Ishikawa (cell line): Measurements from ENCODE around the gene IQSEC3.

Source experiments
- CEBPB ChIP-seq: IDR thresholded peaks from 2 replicates; pipeline ENCODE4 v1.6.1; 2012
- CREB1 ChIP-seq: IDR thresholded peaks from 2 replicates; pipeline ENCODE4 v1.6.1; 2012; ENCODE audit warnings: low read depth
- EGR1 ChIP-seq: IDR thresholded peaks from 2 replicates; pipeline ENCODE4 v1.6.1; 2012
- EP300 ChIP-seq: IDR thresholded peaks from 2 replicates; pipeline ENCODE4 v1.6.1; 2012; ENCODE audit warnings: borderline replicate concordance
- FOXM1 ChIP-seq: IDR thresholded peaks from 2 replicates; pipeline ENCODE4 v1.6.1; 2012; ENCODE audit warnings: low read depth, borderline replicate concordance
- MAX ChIP-seq: IDR thresholded peaks from 2 replicates; pipeline ENCODE4 v1.6.1; 2012
- NFIC ChIP-seq: IDR thresholded peaks from 2 replicates; pipeline ENCODE4 v1.6.1; 2012
- RAD21 ChIP-seq: IDR thresholded peaks from 2 replicates; pipeline ENCODE4 v1.6.1; 2012; ENCODE audit warnings: low read depth
- TAF1 ChIP-seq: IDR thresholded peaks from 2 replicates; pipeline ENCODE4 v1.6.1; 2012; ENCODE audit warnings: low read depth, mild to moderate bottlenecking
- TCF12 ChIP-seq: IDR thresholded peaks from 2 replicates; pipeline ENCODE4 v1.6.1; 2012; ENCODE audit warnings: low read depth
- TEAD4 ChIP-seq: IDR thresholded peaks from 2 replicates; pipeline ENCODE4 v1.6.1; 2012
- YY1 ChIP-seq: IDR thresholded peaks from 2 replicates; pipeline ENCODE4 v1.6.1; 2012; ENCODE audit warnings: low read depth
- ZBTB7A ChIP-seq: IDR thresholded peaks from 2 replicates; pipeline ENCODE4 v1.6.1; 2012; ENCODE audit warnings: low read depth
- TF ChIP-seq, protein P1 (sequence below): IDR thresholded peaks from 2 replicates; pipeline ENCODE4 v1.6.1; 2012
- TF ChIP-seq, protein P2 (sequence below): IDR thresholded peaks from 2 replicates; pipeline ENCODE4 v1.6.1; 2012; ENCODE audit warnings: low read depth, mild to moderate bottlenecking

IQSEC3 gene

DNA sequence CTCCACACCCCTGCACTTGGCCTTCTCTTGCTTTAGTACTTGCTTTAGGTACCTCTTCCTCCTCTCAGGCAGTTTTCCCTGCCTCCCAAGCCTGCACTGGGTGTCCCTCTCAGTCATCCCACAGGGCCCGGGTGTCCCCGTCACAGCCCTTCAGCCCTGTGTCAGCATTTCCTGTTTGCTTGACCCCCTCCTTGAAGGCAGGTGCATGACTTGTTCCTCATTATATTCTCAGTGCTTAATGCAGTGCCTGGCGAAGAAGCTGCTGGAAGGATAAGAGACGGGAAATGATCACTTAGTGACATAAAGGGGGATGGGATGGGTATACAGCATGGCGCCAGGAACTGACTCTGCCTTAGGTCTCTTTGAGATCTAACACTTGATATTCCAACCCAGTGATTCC is 61.5 kb downstream of the IQSEC3 start:
- TF ChIP-seq, protein P1, sequence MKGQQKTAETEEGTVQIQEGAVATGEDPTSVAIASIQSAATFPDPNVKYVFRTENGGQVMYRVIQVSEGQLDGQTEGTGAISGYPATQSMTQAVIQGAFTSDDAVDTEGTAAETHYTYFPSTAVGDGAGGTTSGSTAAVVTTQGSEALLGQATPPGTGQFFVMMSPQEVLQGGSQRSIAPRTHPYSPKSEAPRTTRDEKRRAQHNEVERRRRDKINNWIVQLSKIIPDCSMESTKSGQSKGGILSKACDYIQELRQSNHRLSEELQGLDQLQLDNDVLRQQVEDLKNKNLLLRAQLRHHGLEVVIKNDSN: no peak
- TF ChIP-seq EP300 (no peak), YY1 (no peak), ZBTB7A (no peak), MAX (no peak), EGR1 (no peak), FOXM1 (no peak), CREB1 (no peak), CEBPB (no peak), NFIC (no peak), TCF12 (no peak), TEAD4 (no peak), RAD21 (no peak)

- no peak for TF ChIP-seq CREB1
- TF ChIP-seq, protein P1: no peak
- TF ChIP-seq, protein P2, sequence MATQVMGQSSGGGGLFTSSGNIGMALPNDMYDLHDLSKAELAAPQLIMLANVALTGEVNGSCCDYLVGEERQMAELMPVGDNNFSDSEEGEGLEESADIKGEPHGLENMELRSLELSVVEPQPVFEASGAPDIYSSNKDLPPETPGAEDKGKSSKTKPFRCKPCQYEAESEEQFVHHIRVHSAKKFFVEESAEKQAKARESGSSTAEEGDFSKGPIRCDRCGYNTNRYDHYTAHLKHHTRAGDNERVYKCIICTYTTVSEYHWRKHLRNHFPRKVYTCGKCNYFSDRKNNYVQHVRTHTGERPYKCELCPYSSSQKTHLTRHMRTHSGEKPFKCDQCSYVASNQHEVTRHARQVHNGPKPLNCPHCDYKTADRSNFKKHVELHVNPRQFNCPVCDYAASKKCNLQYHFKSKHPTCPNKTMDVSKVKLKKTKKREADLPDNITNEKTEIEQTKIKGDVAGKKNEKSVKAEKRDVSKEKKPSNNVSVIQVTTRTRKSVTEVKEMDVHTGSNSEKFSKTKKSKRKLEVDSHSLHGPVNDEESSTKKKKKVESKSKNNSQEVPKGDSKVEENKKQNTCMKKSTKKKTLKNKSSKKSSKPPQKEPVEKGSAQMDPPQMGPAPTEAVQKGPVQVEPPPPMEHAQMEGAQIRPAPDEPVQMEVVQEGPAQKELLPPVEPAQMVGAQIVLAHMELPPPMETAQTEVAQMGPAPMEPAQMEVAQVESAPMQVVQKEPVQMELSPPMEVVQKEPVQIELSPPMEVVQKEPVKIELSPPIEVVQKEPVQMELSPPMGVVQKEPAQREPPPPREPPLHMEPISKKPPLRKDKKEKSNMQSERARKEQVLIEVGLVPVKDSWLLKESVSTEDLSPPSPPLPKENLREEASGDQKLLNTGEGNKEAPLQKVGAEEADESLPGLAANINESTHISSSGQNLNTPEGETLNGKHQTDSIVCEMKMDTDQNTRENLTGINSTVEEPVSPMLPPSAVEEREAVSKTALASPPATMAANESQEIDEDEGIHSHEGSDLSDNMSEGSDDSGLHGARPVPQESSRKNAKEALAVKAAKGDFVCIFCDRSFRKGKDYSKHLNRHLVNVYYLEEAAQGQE: no peak
- no peak for TF ChIP-seq TEAD4
- TF ChIP-seq TCF12: no peak
- TF ChIP-seq RAD21: no peak
- no peak for TF ChIP-seq EP300
- no peak for TF ChIP-seq YY1
- no peak for TF ChIP-seq EGR1
- TF ChIP-seq ZBTB7A: no peak
- TF ChIP-seq MAX: no peak
- no peak for TF ChIP-seq NFIC
- no peak for TF ChIP-seq CEBPB
- no peak for TF ChIP-seq TAF1
- TF ChIP-seq FOXM1: no peak
Observed at GRCh38 chr12:129001-129400, 62.4 kb downstream of the IQSEC3 start.

DNA sequence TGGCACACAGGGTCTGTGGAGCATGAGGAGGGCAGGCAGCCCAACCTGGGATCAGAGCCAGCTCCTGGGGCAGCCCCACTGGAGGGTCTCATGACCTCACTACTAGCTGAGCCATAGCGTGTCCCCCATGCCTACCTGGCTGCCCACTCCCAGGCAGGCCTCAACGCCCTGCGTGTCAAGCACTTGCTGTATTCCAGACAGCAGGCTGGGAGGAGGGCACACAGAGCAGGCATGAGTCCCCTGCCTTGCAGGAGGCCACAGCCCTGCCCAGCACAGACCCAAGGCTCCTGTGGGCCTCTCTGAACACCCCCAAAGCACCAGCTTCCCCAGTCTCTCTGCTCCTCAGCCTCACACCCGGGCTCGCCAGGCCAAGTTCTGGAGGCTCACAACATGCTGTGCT is 64.0 kb downstream of the IQSEC3 start:
- TF ChIP-seq, protein P1: no peak

DNA sequence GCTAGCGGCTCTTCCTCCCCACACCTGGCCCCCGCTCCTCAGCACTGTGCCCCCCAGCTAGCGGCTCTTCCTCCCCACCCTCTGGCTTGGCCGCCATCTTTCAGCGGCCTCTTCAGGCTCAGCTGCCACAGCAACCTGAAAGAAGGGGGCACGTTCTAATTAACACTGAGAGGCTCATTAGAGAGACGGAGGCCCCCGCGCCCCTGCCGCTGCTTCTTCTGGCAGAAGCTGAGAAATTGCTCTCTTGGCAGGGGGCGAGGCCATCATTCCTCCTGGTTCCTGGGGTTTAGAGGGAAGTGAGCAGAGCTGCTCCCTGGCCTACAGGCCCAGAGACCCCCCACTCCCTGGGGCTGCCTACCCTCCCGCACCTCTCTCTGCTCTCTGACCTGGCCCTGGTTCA is 64.4 kb downstream of the IQSEC3 start:
- TF ChIP-seq EGR1: no peak
- TF ChIP-seq TEAD4: no peak
- TF ChIP-seq RAD21: no peak
- no peak for TF ChIP-seq CEBPB
- TF ChIP-seq, protein P2: no peak
- TF ChIP-seq TCF12: no peak

- TF ChIP-seq FOXM1 (no peak), MAX (no peak), NFIC (no peak), EP300 (no peak), TEAD4 (no peak), RAD21 (no peak), TCF12 (no peak), CEBPB (no peak), ZBTB7A (no peak), YY1 (no peak), CREB1 (no peak)
- TF ChIP-seq, protein P1: no peak
Observed at GRCh38 chr12:131732-132495, 65.3 kb downstream of the IQSEC3 start.
